ENCODE data around the gene LDB2. TPM values are rescaled to one million over a fixed set of nuclear protein-coding genes. Genes with fewer than 3 reads are reported as not detected.

LDB2 gene
- total and polyA plus RNA-seq, 2 donors (not counting 1 experiment from before 2014, with no cell fraction given), result not detected

DNA sequence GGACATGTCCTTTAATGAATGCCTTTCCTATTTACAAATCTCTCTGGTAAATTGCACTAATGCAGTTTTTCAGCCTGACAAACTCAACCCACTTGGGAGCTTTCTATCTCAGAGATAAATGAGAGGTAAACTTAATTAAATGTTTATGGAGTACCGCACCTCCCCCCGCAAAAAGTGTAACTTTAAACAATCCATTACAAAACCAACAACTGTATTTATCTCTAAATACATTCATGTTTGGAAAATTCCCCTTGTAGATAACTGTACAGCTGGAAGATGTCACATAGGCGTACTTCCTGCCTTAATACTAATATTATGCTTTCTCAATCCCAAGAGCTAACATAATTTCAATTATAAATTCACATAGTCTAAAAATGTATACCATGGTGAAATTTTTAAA, 215.5 kb downstream of the LDB2 start:
- Histone ChIP-seq H3K9me3 (ENCODE audit: control extremely low read depth in 1 of 3, control insufficient read depth in 2 of 3, insufficient read depth in 1 of 3, low read length in 2 of 3) (peaks cover 0 to 2% (median 0%) of the 10 kb centered on the region in 3 donors), H3K79me2 (ENCODE audit: control insufficient read depth, insufficient read depth, low read length) (no peaks in the 10 kb centered on the region), H3K36me3 (replicated peaks in 1 of 2; ENCODE audit: control extremely low read depth in 1 of 2, control insufficient read depth in 1 of 2, extremely low read depth in 1 of 2, insufficient read depth in 2 of 2, low read length in 1 of 2) (no peaks in the 10 kb centered on the region), H4K20me1 (ENCODE audit: control insufficient read depth, insufficient read depth, low read length, poor library complexity, severe bottlenecking) (no peaks in the 10 kb centered on the region), H3K27me3 (replicated peaks in 1 of 4; ENCODE audit: control extremely low read depth in 1 of 4, control insufficient read depth in 3 of 4, insufficient read depth in 4 of 4, low read length in 3 of 4) (no peaks in the 10 kb centered on the region), H3K9ac (ENCODE audit: low read length) (no peak overlapping the region), H2AFZ (ENCODE audit: insufficient read depth, low read depth, low read length, poor library complexity, severe bottlenecking) (no peak overlapping the region), H3K4me2 (replicated peaks; ENCODE audit: low read depth, low read length, poor library complexity, severe bottlenecking) (no peak overlapping the region), H3K4me3 (ENCODE audit: control extremely low read depth in 1 of 5, extremely low read depth in 1 of 5, insufficient read depth in 1 of 5, low read depth in 2 of 5, low read length in 4 of 5) (no peak overlapping the region), H3K27ac (ENCODE audit: low read length in 2 of 2) (no peak overlapping the region), H3K4me1 (ENCODE audit: control insufficient read depth in 2 of 2, insufficient read depth in 2 of 2, low read length in 2 of 2) (no peaks in the 10 kb centered on the region)
- Mint-ChIP-seq H3K27ac (no peak overlapping the region), H3K27me3 (no peaks in the 10 kb centered on the region), H3K9me3 (ENCODE audit: insufficient read depth) (no peaks in the 10 kb centered on the region), H3K4me1 (no peaks in the 10 kb centered on the region), H3K4me3 (no peak overlapping the region)
- no peak for DNase-seq
- intact Hi-C loops (cut with micrococcal nuclease), result no loop called here
- no peak for TF ChIP-seq EZH2 (IDR thresholded peaks at IDR 0.05; ENCODE audit: borderline replicate concordance, insufficient read depth, low read depth, low read length, poor library complexity, severe bottlenecking)
- TF ChIP-seq, protein P1, sequence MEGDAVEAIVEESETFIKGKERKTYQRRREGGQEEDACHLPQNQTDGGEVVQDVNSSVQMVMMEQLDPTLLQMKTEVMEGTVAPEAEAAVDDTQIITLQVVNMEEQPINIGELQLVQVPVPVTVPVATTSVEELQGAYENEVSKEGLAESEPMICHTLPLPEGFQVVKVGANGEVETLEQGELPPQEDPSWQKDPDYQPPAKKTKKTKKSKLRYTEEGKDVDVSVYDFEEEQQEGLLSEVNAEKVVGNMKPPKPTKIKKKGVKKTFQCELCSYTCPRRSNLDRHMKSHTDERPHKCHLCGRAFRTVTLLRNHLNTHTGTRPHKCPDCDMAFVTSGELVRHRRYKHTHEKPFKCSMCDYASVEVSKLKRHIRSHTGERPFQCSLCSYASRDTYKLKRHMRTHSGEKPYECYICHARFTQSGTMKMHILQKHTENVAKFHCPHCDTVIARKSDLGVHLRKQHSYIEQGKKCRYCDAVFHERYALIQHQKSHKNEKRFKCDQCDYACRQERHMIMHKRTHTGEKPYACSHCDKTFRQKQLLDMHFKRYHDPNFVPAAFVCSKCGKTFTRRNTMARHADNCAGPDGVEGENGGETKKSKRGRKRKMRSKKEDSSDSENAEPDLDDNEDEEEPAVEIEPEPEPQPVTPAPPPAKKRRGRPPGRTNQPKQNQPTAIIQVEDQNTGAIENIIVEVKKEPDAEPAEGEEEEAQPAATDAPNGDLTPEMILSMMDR (IDR thresholded peaks at IDR 0.05), result no peak
- CTCF ChIA-PET, result no interaction called here
- WGBS (ENCODE audit: insufficient coverage), result no CpG with 5 or more reads among the region's 3 CpGs
- POLR2A ChIA-PET, result no interaction called here
- ATAC-seq (ENCODE audit: low read depth), result no peak

DNA sequence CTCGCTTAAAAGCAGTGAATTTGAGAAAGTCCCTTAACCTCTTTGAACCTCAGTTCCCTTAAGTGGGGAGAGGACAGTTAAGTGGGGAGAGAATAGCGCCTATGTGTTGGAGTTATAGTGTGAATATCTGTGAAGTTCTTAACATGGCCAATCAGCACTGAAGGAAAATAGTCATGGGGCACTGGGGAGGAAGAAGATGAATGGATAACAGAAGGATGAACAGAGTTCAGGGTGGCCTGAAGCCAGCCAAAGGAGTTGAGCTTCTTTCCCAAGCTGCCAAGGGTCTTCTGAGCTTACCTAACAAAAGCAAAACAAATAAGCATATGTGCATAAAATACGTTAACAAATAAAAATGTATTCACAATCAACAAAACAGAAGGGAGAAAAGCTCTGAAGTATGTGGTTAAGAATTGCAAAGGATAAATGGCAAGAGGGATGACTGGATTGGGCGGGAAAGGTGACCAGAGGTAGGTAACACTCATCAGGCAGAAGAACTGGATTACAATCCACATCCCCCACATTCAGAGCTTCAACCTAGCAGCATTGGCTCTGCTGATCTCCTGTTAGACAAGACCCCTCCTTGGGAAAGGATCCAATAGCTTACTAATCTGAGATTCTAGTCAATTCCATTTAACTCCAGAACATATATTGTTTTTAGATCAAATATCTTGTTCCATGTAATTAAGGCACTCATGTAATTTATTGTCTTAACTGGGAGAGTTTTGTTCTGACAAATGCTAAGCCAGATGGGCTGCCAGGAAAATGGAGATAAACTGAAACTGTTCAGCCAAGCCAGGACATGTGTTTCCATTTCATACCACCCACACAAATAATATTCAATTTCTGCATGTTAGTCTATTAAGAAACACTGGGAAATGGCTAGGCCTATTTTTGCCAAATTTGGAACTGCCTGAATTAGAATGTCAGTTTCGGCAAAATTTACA, 221.2 kb downstream of the LDB2 start:
- Histone ChIP-seq H3K9ac (ENCODE audit: low read length) (no peak overlapping the region), H3K27me3 (replicated peaks in 1 of 4; ENCODE audit: control extremely low read depth in 1 of 4, control insufficient read depth in 3 of 4, insufficient read depth in 4 of 4, low read length in 3 of 4) (no peaks in the 10 kb centered on the region), H2AFZ (ENCODE audit: insufficient read depth, low read depth, low read length, poor library complexity, severe bottlenecking) (no peak overlapping the region), H3K9me3 (ENCODE audit: control extremely low read depth in 1 of 3, control insufficient read depth in 2 of 3, insufficient read depth in 1 of 3, low read length in 2 of 3) (peaks cover 0 to 2% (median 0%) of the 10 kb centered on the region in 3 donors), H4K20me1 (ENCODE audit: control insufficient read depth, insufficient read depth, low read length, poor library complexity, severe bottlenecking) (no peaks in the 10 kb centered on the region), H3K79me2 (ENCODE audit: control insufficient read depth, insufficient read depth, low read length) (no peaks in the 10 kb centered on the region), H3K4me2 (replicated peaks; ENCODE audit: low read depth, low read length, poor library complexity, severe bottlenecking) (no peak overlapping the region), H3K36me3 (replicated peaks in 1 of 2; ENCODE audit: control extremely low read depth in 1 of 2, control insufficient read depth in 1 of 2, extremely low read depth in 1 of 2, insufficient read depth in 2 of 2, low read length in 1 of 2) (no peaks in the 10 kb centered on the region), H3K4me3 (ENCODE audit: control extremely low read depth in 1 of 5, extremely low read depth in 1 of 5, insufficient read depth in 1 of 5, low read depth in 2 of 5, low read length in 4 of 5) (no peak overlapping the region), H3K4me1 (ENCODE audit: control insufficient read depth in 2 of 2, insufficient read depth in 2 of 2, low read length in 2 of 2) (no peaks in the 10 kb centered on the region), H3K27ac (ENCODE audit: low read length in 2 of 2) (no peak overlapping the region)
- Mint-ChIP-seq H3K27ac (no peak overlapping the region), H3K4me3 (no peak overlapping the region), H3K4me1 (no peaks in the 10 kb centered on the region), H3K9me3 (ENCODE audit: insufficient read depth) (no peaks in the 10 kb centered on the region), H3K27me3 (no peaks in the 10 kb centered on the region)
- ATAC-seq (ENCODE audit: low read depth), result no peak
- TF ChIP-seq, protein P1 (IDR thresholded peaks at IDR 0.05), result no peak
- no peak for TF ChIP-seq EZH2 (IDR thresholded peaks at IDR 0.05; ENCODE audit: borderline replicate concordance, insufficient read depth, low read depth, low read length, poor library complexity, severe bottlenecking)
- CTCF ChIA-PET, result no interaction called here
- 86% methylated on average over 2 of the region's 5 CpGs for WGBS (ENCODE audit: insufficient coverage)
- DNase-seq, result no peak
- POLR2A ChIA-PET, result no interaction called here
- intact Hi-C loops (cut with micrococcal nuclease), result no loop called here
